ENCODE data around the gene POU3F2.

Gene POU3F2

GRCh38 chr6:98808541-98809210, 25.7 kb upstream of the POU3F2 start:
- TF ChIP-seq ZFX (IDR thresholded peaks at IDR 0.05), result no peak
- no peak for TF ChIP-seq CTCF (conservative IDR thresholded peaks at IDR 0.05)
- H3K27ac ChIP-seq, result no peak overlapping the region

GRCh38 chr6:98812220-98812619, 22.2 kb upstream of the POU3F2 start:
- H3K27ac ChIP-seq, result no peak overlapping the region
- no peak for TF ChIP-seq CTCF (conservative IDR thresholded peaks at IDR 0.05)
- TF ChIP-seq ZFX (IDR thresholded peaks at IDR 0.05), result no peak

GRCh38 chr6:98816799-98817198, 17.6 kb upstream of the POU3F2 start:
- TF ChIP-seq CTCF (conservative IDR thresholded peaks at IDR 0.05) (no peak), ZFX (IDR thresholded peaks at IDR 0.05) (no peak)
- H3K27ac ChIP-seq, result no peak overlapping the region

- TF ChIP-seq ZFX (IDR thresholded peaks at IDR 0.05) (no peak), CTCF (conservative IDR thresholded peaks at IDR 0.05) (no peak)
- no peak overlapping the region for H3K27ac ChIP-seq
Measured at GRCh38 chr6:98821756-98822405, 12.5 kb upstream of the POU3F2 start.

- TF ChIP-seq CTCF (conservative IDR thresholded peaks at IDR 0.05) (no peak), ZFX (IDR thresholded peaks at IDR 0.05) (no peak)
- H3K27ac ChIP-seq, result no peak overlapping the region
Measured at GRCh38 chr6:98823428-98824161, 10.8 kb upstream of the POU3F2 start.

GRCh38 chr6:98824162-98824901, 10.0 kb upstream of the POU3F2 start:
- H3K27ac ChIP-seq, result no peak overlapping the region
- TF ChIP-seq CTCF (conservative IDR thresholded peaks at IDR 0.05), result no peak
- no peak for TF ChIP-seq ZFX (IDR thresholded peaks at IDR 0.05)
